Ureter (tissue), 1 donor: ENCODE results near the gene TMEM80. TPM values are rescaled to one million over a fixed set of nuclear protein-coding genes. Genes with fewer than 3 reads are reported as not detected.
"Not testable (repeated sequence)": the region's sequence is repeated elsewhere in the genome, so short reads cannot be mapped to it uniquely, and the experiment has no call there.

Experiments used
- DNase-seq: peaks from one replicate; pipeline ENCODE4 v3.0.0-alpha.2; 2020; ENCODE audit warnings: low spot score
- total RNA-seq: library from RNA; stranded (reverse); gene quantifications from one replicate; pipeline ENCODE4 v1.2.4, GENCODE V29; 2023
- donor health status: DM: yes; HTN: yes; CAD: no.

The TMEM80 gene
- 32.5 TPM for total RNA-seq

DNA sequence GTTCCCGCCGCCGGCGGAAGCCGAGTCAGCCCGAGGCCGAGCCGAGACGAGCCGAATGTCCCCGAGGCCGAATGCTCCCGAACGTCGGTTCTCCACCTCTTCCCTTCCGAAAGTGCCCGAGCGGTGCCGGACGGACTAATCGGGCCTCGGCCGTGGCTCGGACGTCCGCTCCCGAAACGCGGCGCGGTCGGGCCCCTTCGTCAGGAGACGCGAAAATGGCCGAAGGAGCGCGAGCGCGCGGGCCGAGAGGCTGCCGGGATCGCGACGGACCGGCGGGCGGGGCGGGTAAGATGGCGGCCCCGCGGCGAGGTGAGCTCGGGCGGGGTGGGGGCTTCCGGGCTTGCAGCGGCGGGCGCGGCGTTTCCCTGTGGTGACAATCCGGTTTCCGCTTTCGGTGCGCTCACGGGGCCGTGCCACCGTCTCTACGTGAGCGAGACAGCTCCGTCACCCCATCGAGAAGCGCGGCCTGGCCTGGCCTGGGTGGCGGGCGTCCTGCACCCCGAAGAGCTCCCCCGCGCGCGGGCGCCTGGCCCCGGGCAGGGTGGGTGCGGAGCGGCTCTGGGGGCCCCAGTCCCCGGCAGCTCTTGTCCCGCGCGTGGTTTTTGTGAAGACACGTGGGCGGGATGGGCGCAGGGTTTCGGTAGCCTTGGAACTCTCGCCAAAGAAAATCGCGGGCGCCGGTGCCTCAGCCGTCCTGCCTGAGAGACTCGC is at the start of gene TMEM80:
TSS of gene TMEM80 (plus strand) at position 279 of the 711 bp plus-strand sequence. CDS start at position 291, 12 bp downstream.
- DNase-seq = peak; percentile 99

DNA sequence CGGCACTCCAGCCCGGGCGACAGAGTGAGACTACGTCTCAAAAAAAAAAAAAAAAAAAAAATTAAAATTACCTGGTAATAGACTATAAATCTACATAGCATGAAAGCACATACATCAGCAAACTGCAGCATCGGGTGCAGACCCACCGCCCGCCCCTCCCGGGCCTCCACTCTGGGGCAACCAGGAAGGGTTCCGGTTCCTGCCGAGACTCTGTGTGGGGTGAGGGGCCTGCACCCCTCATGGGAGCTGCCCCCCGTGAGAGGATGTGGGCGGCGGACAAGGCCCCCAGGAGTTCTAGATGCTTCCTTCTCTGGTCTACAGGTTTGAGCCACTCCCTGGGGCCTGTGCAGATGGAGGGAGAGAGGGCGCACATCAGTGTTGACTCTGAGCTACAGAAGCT is 49.4 kb upstream of the TMEM80 start:
- no peak for DNase-seq

DNA sequence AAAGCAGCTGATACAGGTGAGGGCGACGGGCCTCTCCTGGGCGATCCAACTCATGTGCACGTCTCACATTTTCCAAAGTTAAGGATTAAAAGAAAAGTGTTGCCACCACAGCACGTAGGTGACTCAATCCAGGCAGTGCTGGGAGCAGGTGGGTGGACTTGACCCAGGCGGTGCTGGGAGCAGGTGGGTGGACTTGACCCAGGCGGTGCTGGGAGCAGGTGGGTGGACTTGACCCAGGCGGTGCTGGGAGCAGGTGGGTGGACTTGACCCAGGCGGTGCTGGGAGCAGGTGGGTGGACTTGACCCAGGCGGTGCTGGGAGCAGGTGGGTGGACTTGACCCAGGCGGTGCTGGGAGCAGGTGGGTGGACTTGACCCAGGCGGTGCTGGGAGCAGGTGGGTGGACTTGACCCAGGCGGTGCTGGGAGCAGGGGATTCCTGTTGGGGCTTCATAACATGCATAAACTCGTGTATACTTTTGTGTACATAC is 47.9 kb upstream of the TMEM80 start:
- not testable (repeated sequence) for DNase-seq

DNA sequence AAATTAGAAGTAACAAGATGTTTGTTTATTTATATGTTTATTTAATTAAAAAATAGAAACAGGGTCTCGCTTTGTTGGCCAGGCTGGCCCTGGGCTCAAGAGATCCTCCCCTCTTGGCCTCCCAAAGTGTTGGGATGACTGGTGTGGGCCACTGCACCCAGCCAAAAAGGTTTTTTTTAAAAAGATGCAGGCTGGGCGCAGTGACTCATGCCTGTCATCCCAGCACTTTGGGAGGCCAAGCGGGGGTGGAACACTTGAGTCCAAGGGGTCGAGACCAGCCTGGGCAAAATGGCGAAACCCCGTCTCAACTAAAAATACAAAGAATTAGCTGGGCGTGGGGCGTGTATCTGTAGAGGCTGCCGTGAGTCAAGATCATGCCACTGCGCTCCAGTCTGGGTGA is 45.1 kb upstream of the TMEM80 start:
- no peak for DNase-seq

DNA sequence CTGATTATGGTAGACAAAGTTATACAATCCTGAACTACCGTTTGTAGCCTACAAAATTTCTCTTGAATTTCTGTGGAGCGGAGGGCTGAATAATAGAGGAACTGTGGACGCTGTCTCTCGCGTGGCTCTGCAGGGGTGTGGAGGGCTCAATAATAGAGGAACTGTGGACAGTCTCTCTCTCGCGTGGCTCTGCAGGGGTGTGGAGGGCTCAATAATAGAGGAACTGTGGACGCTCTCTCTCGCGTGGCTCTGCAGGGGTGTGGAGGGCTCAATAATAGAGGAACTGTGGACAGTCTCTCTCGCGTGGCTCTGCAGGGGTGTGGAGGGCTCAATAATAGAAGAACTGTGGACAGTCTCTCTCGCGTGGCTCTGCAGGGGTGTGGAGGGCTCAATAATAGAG is 42.5 kb upstream of the TMEM80 start:
- DNase-seq = not testable (repeated sequence)

DNA sequence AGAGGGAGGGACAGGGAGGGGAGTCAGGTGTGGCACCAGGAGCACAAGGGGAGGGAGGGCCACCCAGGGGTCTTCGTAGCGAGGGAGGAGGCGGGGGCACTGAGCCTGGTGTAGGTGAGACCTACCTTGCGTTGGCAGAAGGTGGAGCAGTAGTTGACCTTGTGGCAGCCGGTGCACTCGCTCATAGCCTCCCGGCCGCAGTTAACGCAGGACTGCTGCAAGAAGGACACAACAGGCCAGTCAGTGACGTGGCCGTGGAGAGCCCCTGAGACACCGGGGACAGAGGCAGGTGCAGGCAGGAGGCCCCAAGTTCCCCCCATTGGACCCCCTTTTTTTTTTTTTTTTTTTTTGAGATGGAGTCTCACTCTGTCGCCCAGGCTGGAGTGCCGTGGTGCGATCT is 41.8 kb upstream of the TMEM80 start:
- no peak for DNase-seq

DNA sequence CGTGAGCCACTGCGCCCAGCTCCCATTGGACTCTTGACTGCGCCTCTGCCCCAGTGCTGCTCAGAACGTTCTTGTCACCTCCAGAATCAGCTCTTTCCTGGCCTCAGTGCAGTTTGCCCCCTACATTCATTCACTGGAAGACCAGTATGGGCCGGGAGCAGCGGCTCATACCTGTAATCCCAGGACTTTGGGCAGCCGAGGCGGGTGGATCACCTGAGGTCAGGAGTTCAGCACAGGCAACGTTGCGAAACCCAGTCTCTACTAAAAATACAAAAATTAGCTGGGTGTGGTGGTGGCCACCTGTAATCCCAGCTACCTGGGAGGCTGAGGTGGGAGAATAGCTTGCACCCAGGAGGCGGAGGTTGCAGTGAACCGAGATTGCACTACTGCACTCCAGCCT is 41.2 kb upstream of the TMEM80 start:
- DNase-seq = not testable (repeated sequence)

DNA sequence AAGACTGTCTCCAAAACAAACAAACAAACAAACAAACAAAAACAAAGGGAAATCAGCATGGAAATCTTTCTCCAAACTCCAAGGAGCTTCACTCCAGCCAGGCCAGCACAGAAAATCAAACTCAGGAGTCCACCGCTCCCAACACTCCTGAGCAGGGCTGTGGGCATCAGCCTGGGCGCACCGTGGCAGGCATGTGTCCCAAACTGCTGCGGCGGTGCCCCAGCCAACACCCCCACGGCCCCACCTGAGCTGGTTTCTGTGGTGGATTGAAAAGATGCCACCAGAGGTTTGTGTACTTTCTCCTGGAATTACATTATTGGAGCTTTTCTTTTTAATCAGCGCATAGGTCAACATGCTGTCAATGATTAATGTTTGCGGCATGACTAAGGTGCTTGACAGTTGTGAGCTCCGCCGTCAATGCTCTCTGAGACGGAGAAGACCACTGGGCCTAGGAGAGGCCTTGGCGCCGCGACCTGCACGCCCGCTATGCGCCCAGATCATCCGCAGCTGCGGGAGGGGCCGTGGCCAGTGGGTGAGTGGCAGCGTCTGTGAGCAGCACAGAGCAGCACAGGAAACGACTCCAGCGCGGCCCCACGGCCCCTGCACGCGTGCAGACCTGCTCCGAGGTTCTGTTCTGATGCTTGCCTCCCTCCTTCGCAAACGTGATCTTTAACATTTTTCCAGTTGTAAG is 40.4 kb upstream of the TMEM80 start:
- DNase-seq = no peak

DNA sequence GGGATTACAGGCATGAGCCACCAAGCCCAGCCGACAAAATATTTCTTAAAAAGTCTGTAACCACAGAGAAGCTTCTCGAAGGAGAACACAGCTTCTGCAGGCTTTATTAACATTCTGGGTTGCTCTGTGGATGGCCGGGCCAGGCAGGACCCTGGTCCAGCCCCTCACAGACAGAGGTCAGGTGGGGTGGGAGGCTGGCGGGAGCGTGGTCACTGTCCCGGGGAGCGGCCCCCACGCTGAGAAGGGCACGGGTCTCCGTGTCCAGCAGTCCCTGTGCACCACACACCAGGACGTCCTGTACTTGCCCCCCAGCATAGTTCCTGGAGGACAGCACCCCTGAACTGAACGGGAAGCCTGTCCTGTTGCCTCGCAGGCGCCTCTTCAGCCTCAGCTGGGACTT is 39.2 kb upstream of the TMEM80 start:
- no peak for DNase-seq

DNA sequence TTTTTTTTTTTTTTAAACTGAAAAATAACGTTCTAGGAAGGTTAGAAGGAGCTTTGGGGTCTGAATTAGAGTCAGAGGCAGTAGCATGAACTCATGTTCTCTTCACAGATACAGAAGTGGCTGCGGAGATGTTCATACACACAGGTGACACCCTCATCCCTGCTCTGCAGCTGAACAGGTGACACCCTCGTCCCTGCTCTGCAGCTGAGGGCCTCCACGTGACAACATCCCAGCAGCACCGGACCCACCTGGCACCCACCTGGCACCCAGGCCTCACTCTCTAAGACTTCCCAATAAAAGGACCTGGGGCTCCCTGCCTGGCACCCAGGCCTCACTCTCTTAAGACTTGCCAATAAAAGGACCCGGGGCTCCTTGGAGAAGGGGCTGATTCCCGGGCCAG is 38.8 kb upstream of the TMEM80 start:
- no peak for DNase-seq

DNA sequence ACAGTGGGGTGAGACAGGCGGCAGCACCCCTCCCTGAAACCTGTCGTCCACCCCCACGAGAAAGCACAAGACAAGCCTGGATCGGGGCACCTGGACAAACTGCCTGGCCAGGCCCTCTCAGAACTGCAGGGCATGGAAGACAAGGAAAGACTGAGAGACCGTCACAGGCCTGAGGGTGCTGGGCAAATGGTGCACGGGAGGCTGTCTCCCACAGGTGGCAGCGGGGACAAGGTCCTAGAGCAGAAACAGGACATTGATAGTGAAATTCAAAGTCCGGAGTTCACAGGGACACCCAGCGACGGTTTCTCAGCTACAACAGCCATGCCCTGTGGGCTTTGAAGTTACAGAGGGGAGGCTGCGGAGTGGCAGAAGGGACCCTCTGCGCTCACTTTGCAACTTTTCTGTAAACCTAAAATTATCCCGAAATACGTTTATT is 37.9 kb upstream of the TMEM80 start:
- DNase-seq = no peak

DNA sequence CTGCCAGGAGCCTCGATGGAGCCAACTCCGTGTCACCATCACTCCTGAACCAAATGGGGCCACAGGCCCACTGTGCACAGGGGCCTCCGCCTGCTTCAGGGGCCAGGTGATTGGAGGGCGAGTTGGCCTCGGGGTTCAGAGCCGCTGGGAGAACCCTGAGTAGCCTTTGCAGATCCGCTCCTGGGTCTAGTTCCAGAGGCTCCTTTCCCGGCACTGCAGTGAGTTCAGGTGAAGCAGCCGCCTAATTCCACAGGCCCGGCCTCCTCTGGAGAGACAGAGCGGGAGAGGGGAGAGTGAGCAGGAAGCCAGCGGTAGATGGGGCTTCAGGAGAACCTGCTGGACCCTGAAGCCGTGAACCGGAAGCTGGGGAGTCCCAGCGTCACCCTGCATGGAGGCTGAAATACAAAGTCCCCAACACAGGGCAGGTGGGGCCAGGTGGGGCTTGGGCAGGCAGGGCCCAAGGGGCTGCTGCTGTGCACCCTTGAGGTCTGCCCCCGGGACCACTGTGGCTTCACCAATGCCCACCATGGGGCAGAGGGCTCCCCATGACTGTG is 36.0 kb upstream of the TMEM80 start:
- no peak for DNase-seq

DNA sequence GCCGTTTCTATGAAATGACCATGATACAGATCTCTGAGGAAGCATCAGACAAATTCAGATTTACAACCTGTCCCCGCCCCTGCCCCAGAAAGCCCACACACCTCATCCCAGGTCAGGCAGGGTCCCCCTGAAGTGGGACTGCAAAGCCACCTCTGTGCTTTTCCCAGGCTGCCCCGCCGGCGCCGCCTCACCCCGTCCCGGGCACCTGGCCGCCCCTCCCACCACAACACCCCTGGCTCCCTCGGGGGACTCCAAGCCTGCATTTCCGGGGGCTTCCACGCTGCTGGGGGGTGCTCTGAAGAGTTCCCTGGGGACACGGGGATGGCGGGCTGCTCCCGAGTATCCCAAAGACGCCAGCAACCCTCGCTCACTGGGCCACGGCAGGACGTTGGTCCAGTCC is 35.3 kb upstream of the TMEM80 start:
- no peak for DNase-seq

DNA sequence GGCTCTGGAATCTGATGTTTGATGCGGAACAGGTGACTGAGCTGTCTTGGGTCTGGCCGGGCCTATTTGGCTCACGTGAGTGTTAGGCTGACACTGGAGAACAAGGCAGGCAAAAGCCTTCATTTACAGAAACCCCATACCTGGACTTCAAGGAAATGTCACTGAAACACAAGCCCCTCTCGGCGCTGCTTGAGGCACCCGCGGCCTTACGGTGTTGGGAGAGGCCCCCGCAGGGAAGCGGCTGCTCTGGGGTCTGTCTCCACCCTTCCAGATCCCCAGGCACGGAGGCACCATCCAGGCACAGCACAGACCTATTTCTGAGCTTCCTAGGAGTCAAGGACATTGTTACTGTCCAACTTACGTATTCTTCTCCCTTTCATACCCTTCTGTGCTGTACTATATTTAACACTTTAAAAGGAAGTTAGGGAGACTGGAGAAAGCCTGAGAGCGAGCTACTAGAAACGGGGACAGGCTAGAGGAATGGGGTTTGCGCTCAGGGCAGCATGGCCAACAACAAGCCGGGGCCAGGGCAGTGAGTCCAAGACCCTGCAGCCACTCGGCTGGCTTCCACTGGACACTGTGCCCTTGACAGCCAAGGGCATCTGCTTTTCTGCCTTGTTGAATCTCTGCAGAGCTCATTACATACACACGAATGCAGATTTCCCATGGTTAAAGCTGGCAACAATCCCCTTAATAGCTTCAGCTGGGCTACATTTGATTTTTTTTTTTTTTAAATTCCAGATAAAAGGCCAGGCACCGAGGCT is 34.8 kb upstream of the TMEM80 start:
- DNase-seq = no peak

DNA sequence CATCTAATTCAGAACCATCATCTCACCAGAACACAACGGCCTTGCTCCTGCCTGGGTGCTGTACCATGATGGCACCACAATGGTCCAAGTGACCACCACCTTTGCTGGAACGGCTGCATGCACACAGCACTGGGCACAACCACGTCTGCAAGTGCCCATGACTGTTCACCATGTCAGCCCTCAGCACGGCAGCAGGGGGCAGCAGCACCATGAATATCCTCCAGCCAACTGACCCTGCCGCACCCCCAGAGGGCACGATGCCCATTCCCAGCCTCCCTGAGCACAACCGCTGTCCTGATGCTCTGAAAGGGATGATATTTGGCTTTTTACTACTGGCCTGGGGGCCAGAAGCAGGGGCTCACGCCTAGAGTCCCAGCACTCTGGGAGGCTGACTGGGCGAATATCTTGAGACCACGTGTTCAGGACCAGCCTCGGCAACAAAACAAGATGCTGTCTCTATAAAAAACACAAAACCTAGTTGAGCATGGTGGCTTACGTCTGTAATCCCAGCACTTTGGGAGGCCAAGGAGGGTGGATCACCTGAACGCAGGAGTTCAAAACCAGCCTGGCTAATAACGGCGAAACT is 32.8 kb upstream of the TMEM80 start:
- DNase-seq = peak; percentile 61

DNA sequence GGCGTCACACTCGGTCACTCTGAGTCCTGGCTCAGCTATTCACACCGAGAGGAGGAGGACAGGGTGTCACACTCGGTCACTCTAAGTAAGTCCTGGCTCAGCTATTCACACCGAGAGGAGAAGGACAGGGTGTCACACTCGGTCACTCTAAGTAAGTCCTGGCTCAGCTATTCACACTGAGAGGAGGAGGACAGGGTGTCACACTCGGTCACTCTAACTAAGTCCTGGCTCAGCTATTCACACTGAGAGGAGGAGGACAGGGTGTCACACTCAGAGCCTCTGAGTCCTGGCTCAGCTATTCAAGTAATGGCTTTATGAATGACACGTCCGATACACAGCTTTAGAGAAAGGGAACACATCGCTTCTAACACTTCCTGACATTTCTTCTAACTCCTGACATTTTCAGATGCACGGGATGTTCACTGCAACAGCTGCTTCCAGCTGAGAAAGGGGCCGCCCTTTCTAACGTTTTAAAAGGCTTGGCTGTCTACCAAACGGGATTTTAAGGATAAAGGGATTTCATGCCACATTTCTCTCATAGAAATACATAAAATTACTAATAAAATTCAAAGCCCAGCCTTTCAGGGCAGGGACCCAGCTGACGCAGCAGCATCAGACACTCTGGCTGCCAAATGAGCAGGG is 30.4 kb upstream of the TMEM80 start:
- DNase-seq = no peak

DNA sequence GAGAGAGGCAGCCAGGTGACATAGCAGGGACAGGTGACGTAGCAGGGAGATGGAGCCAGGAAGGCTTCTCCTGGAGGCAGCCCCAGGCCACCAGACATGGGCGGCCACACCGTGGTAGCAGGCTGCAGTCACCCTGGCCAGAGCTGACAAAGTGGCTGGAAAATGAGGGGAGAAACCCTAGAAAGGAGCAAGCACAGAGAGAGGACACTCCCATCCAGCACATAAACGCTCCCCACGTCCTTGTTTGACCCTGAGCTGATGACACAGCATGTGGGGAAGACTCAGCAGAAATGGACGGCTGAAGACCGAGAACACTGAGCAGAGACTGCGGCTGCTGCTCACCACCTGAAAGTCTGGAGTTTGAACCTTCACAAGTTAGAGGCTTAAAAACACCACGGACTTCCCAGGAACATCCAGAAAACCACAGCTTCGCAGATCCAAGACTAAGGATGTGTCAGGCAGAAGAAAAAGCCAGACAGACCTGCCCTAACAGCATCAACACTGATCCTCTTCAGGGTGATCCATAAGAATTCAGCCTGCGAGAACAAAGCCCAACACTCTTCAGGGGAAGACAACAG is 29.8 kb upstream of the TMEM80 start:
- no peak for DNase-seq

DNA sequence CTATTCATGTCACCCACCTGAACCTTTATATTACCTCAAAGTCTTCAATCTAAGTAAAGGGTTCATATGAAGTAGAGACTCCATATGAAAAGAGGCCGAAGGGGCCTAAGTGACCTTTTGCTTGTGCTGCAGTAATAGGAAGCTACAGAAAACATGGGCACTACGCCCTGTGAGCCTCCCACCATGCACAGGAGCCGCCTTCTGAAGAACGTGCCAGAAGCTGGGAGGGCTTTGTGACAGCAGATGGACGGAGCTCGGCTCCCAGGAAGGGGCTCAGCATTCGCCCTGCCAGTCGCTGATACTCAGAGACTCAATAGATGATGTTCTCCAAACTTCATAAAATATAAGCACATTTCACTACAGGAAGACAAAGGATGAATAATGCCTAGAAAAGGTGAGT is 21.8 kb upstream of the TMEM80 start:
- DNase-seq = no peak

DNA sequence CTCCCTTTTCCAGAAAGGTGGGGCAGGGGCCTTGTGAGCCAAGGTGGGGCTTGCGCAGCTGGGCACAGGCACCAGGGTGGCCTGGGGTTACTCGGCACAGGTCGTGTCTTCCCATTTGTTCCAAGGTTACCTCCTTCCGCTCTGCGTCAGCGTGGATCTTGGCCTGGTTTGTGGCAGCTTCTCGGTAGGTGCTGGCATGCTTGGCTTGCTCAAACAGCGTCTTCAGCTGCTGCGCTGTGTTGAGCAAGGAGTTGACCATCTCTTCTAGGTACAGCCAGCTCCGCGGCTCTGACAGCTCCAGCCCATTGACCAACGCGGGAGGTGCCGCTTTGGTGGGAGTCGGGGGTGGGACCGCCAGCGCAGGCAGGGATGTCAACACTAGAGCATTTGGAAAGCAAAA is 21.2 kb upstream of the TMEM80 start:
- DNase-seq = no peak

DNA sequence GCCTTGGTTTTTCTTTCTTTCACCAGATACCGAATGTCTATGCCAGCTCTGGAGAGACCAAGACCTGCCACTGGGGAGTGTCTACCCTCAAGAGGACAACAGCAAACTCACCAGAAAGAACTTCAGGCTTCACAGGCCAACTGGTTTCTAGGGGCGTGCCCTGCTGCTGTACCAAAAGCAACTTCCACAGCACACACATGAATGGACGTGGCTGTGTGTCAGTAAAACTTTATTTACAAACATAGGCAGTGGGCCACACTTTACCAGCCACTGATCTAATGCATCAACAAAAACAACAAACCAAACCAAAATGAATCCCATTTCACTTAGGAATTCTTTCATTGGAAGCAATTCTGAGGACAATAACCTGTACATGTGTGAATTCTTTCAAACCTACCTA is 17.3 kb upstream of the TMEM80 start:
- no peak for DNase-seq
